ENCODE results near the gene SEPTIN7.
A peak's percentile ranks its signal among the peaks of the same experiment; 100 is the strongest.

The SEPTIN7 gene

DNA sequence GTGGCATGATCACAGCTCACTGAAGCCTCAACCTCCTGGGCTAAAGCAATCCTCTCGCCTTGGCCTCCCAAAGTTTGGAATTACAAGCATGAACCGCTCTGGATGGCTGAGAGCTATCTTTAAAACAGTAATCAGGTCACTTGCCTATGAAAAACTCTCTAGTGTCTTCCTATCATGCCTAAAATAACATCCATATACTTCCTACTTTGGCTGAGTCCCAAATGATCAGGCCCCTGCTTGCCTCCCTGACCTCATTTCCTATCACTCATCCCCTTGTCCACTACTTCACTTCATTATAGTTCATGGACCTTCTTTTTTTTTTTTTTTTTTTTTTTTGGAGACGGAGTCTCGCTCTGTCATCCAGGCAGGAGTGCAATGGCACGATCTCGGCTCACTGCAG lies 28.0 kb downstream of the SEPTIN7 start:
- Histone ChIP-seq H3K36me3 (ENCODE audit: control insufficient read depth in 1 of 2, insufficient read depth in 2 of 2, low read length in 2 of 2) (no peaks in the 10 kb centered on the region), H4K91ac (ENCODE audit: low read depth, low read length) (no peak overlapping the region), H3K4me3 (ENCODE audit: low read depth, low read length) (no peak overlapping the region), H3K18ac (ENCODE audit: low read length) (peak overlapping the region; percentile 66), H2BK120ac (ENCODE audit: insufficient read depth, low read length, poor library complexity) (no peak overlapping the region), H2BK12ac (ENCODE audit: low read length) (no peak overlapping the region), H3K4me2 (ENCODE audit: low read length) (no peak overlapping the region), H3K79me2 (ENCODE audit: control insufficient read depth, insufficient read depth, low read length, poor library complexity) (peaks cover 9% of the 10 kb centered on the region), H4K8ac (ENCODE audit: low read depth, low read length) (no peak overlapping the region), H2AFZ (ENCODE audit: insufficient read depth, low read length, poor library complexity) (no peak overlapping the region), H3K4me1 (ENCODE audit: control insufficient read depth in 1 of 2, insufficient read depth in 2 of 2, low read length in 2 of 2) (peaks cover 6 to 8% of the 10 kb centered on the region in 2 experiments), H3K9me3 (ENCODE audit: insufficient read depth, low read depth, low read length) (no peaks in the 10 kb centered on the region), H3K79me1 (ENCODE audit: low read length) (peaks cover 4% of the 10 kb centered on the region), H3K9ac (ENCODE audit: low read length) (no peak overlapping the region), H3K14ac (ENCODE audit: low read length) (no peak overlapping the region), H3K4ac (ENCODE audit: low read depth, low read length) (peak overlapping the region; percentile 91), H2BK5ac (ENCODE audit: low read depth, low read length, poor library complexity) (no peak overlapping the region), H3K27ac (ENCODE audit: low read depth, low read length) (no peak overlapping the region), H3K27me3 (ENCODE audit: insufficient read depth, low read length) (no peaks in the 10 kb centered on the region), H3K23ac (ENCODE audit: low read length) (no peak overlapping the region), H4K12ac (ENCODE audit: low read depth, low read length) (no peak overlapping the region), H2AK5ac (ENCODE audit: low read length) (no peak overlapping the region)
- DNase-seq: no peak
- no CpG with 5 or more reads among the region's 6 CpGs for WGBS (ENCODE audit: extremely low coverage, insufficient coverage, insufficient read length)

DNA sequence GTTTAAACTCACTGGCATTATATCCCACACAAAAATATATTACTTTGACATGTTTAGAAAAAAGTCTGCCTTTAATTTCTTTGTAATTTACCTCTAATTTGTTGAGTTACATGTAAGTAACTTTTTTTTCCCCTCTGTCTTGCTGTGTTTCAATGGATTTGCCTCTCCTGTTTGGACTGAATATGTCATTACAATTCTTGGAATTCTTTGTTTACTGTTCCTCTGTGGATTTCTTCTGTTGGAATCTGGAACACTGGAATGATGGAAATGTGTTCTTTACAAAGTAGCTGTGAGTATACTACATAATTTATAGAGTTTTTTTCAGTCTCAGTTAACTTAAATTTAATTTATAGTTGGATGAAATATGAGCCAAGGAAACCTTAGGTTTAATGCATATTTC lies 30.4 kb downstream of the SEPTIN7 start:
- H3K9ac ChIP-seq (ENCODE audit: low read length): no peak overlapping the region
- H4K12ac ChIP-seq (ENCODE audit: low read depth, low read length): no peak overlapping the region
- H4K8ac ChIP-seq (ENCODE audit: low read depth, low read length): no peak overlapping the region
- peaks cover 4% of the 10 kb centered on the region for H3K79me1 ChIP-seq (ENCODE audit: low read length)
- H3K36me3 ChIP-seq (ENCODE audit: control insufficient read depth in 1 of 2, insufficient read depth in 2 of 2, low read length in 2 of 2): no peaks in the 10 kb centered on the region
- H3K4me3 ChIP-seq (ENCODE audit: low read depth, low read length): no peak overlapping the region
- no peak overlapping the region for H3K4ac ChIP-seq (ENCODE audit: low read depth, low read length)
- H4K91ac ChIP-seq (ENCODE audit: low read depth, low read length): no peak overlapping the region
- H2BK5ac ChIP-seq (ENCODE audit: low read depth, low read length, poor library complexity): no peak overlapping the region
- no peak overlapping the region for H2AFZ ChIP-seq (ENCODE audit: insufficient read depth, low read length, poor library complexity)
- no peak overlapping the region for H3K27ac ChIP-seq (ENCODE audit: low read depth, low read length)
- no peak overlapping the region for H3K18ac ChIP-seq (ENCODE audit: low read length)
- no peaks in the 10 kb centered on the region for H3K27me3 ChIP-seq (ENCODE audit: insufficient read depth, low read length)
- no peak overlapping the region for H3K23ac ChIP-seq (ENCODE audit: low read length)
- no peak overlapping the region for H3K4me2 ChIP-seq (ENCODE audit: low read length)
- H3K79me2 ChIP-seq (ENCODE audit: control insufficient read depth, insufficient read depth, low read length, poor library complexity): peaks cover 9% of the 10 kb centered on the region
- H3K14ac ChIP-seq (ENCODE audit: low read length): no peak overlapping the region
- peaks cover 6 to 8% of the 10 kb centered on the region in 2 experiments for H3K4me1 ChIP-seq (ENCODE audit: control insufficient read depth in 1 of 2, insufficient read depth in 2 of 2, low read length in 2 of 2)
- H2AK5ac ChIP-seq (ENCODE audit: low read length): no peak overlapping the region
- no peaks in the 10 kb centered on the region for H3K9me3 ChIP-seq (ENCODE audit: insufficient read depth, low read depth, low read length)
- no peak overlapping the region for H2BK12ac ChIP-seq (ENCODE audit: low read length)
- peak in 1 of 2 donors; percentile 65 for DNase-seq
- no peak overlapping the region for H2BK120ac ChIP-seq (ENCODE audit: insufficient read depth, low read length, poor library complexity)

DNA sequence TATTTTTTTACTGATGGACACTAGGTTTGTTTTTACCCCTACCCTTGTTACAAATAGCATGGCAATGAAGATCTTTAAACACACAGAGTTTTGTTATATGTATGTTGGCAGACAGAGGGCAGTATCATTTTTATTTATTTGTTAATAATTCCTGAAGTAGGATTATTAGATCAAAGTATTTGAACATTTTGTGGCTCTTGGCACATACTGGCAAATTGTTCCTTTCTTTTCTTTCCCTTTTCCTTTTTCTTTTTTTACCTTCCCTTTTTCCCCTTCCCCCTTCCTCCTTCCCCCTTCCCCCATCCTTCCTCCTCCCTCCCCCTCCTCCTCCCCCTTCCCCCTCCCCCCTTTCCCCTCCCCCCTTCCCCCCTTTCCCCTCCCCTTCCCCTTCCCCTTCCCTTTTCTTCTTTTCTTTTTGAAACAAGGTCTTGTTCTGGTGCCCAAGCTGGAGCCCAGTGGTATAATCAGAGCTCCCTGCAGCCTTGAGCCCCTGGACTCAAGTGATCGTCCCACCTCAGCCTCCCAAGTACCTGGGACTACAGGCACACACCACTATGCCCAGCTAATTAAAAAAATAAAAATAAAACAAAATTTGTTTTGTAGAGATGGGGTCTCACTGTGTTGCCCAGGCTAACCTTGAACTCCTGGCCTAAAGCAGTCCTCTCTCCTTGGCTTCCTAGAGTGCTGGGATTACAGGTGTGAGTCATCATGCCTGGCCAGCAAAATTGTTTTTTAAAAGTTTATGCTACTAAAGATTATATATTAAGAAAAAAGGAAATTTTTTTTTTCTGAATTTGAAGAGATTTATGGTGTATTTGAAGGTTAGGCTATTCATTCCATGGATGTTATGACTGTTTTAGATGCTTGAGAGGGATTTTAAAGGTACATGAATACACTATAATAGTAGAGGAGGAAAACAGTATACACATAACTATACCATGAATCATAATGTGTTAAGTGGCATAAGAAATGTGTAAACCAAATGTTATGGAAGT lies 39.3 kb downstream of the SEPTIN7 start:
- no peak overlapping the region for H3K27ac ChIP-seq (ENCODE audit: low read depth, low read length)
- H3K4me2 ChIP-seq (ENCODE audit: low read length): no peak overlapping the region
- no peaks in the 10 kb centered on the region for H3K79me1 ChIP-seq (ENCODE audit: low read length)
- WGBS (ENCODE audit: extremely low coverage, insufficient coverage, insufficient read length): no CpG with 5 or more reads among the region's 1 CpG
- no peaks in the 10 kb centered on the region for H3K27me3 ChIP-seq (ENCODE audit: insufficient read depth, low read length)
- H2AK5ac ChIP-seq (ENCODE audit: low read length): no peak overlapping the region
- H2AFZ ChIP-seq (ENCODE audit: insufficient read depth, low read length, poor library complexity): no peak overlapping the region
- no peaks in the 10 kb centered on the region for H3K4me1 ChIP-seq (ENCODE audit: control insufficient read depth in 1 of 2, insufficient read depth in 2 of 2, low read length in 2 of 2)
- H4K91ac ChIP-seq (ENCODE audit: low read depth, low read length): no peak overlapping the region
- H4K8ac ChIP-seq (ENCODE audit: low read depth, low read length): no peak overlapping the region
- H3K9me3 ChIP-seq (ENCODE audit: insufficient read depth, low read depth, low read length): no peaks in the 10 kb centered on the region
- H3K9ac ChIP-seq (ENCODE audit: low read length): no peak overlapping the region
- H4K12ac ChIP-seq (ENCODE audit: low read depth, low read length): no peak overlapping the region
- no peak overlapping the region for H3K4me3 ChIP-seq (ENCODE audit: low read depth, low read length)
- H2BK12ac ChIP-seq (ENCODE audit: low read length): no peak overlapping the region
- H3K18ac ChIP-seq (ENCODE audit: low read length): no peak overlapping the region
- peak in 1 of 2 donors; percentile 63 for DNase-seq
- H3K79me2 ChIP-seq (ENCODE audit: control insufficient read depth, insufficient read depth, low read length, poor library complexity): no peaks in the 10 kb centered on the region
- H3K36me3 ChIP-seq (ENCODE audit: control insufficient read depth in 1 of 2, insufficient read depth in 2 of 2, low read length in 2 of 2): peaks cover 6 to 8% of the 10 kb centered on the region in 2 experiments
- H3K23ac ChIP-seq (ENCODE audit: low read length): no peak overlapping the region
- no peak overlapping the region for H2BK120ac ChIP-seq (ENCODE audit: insufficient read depth, low read length, poor library complexity)
- H2BK5ac ChIP-seq (ENCODE audit: low read depth, low read length, poor library complexity): no peak overlapping the region
- H3K4ac ChIP-seq (ENCODE audit: low read depth, low read length): no peak overlapping the region
- H3K14ac ChIP-seq (ENCODE audit: low read length): no peak overlapping the region

DNA sequence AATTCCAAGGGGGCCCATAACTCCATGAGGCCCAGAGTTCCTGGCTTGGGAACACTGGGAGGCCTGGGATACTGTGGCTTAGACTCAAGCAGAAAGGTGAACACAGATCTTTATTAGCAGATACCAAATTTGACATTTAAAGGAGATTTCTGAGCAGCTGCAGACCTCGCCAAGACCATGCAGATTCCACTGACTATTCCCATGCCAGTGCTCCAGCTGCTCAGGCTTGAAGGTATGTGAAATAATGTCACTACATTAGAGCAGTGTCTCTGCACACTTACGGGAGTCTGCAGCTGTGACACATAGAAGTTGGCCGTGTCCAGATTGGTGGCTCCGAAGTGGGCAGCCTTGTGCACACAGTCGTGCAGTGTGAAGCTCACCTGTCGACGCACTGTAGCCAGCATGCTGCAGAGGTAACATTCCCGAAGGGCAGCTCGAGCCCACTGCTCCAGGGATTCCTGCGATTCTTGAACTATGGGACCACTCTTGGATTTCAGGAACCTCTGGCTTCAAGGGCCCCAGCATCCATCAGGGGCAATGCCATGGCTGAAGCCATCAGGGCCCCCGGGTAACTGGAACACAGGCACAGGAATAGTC lies 46.1 kb downstream of the SEPTIN7 start:
- no peak overlapping the region for H4K12ac ChIP-seq (ENCODE audit: low read depth, low read length)
- no peaks in the 10 kb centered on the region for H3K79me2 ChIP-seq (ENCODE audit: control insufficient read depth, insufficient read depth, low read length, poor library complexity)
- H2BK5ac ChIP-seq (ENCODE audit: low read depth, low read length, poor library complexity): no peak overlapping the region
- no peak overlapping the region for H3K4ac ChIP-seq (ENCODE audit: low read depth, low read length)
- H4K91ac ChIP-seq (ENCODE audit: low read depth, low read length): no peak overlapping the region
- no peak overlapping the region for H2AK5ac ChIP-seq (ENCODE audit: low read length)
- no peaks in the 10 kb centered on the region for H3K79me1 ChIP-seq (ENCODE audit: low read length)
- H2BK120ac ChIP-seq (ENCODE audit: insufficient read depth, low read length, poor library complexity): no peak overlapping the region
- H4K8ac ChIP-seq (ENCODE audit: low read depth, low read length): no peak overlapping the region
- no peak overlapping the region for H3K9ac ChIP-seq (ENCODE audit: low read length)
- H3K36me3 ChIP-seq (ENCODE audit: control insufficient read depth in 1 of 2, insufficient read depth in 2 of 2, low read length in 2 of 2): peaks cover 8 to 10% of the 10 kb centered on the region in 2 experiments
- no peak overlapping the region for H3K14ac ChIP-seq (ENCODE audit: low read length)
- H3K27me3 ChIP-seq (ENCODE audit: insufficient read depth, low read length): no peaks in the 10 kb centered on the region
- no peak overlapping the region for H3K23ac ChIP-seq (ENCODE audit: low read length)
- H2BK12ac ChIP-seq (ENCODE audit: low read length): no peak overlapping the region
- H2AFZ ChIP-seq (ENCODE audit: insufficient read depth, low read length, poor library complexity): no peak overlapping the region
- H3K27ac ChIP-seq (ENCODE audit: low read depth, low read length): no peak overlapping the region
- no peaks in the 10 kb centered on the region for H3K9me3 ChIP-seq (ENCODE audit: insufficient read depth, low read depth, low read length)
- H3K18ac ChIP-seq (ENCODE audit: low read length): no peak overlapping the region
- no CpG with 5 or more reads among the region's 11 CpGs for WGBS (ENCODE audit: extremely low coverage, insufficient coverage, insufficient read length)
- H3K4me2 ChIP-seq (ENCODE audit: low read length): no peak overlapping the region
- H3K4me1 ChIP-seq (ENCODE audit: control insufficient read depth in 1 of 2, insufficient read depth in 2 of 2, low read length in 2 of 2): peaks cover 0 to 3% of the 10 kb centered on the region in 2 experiments
- no peak overlapping the region for H3K4me3 ChIP-seq (ENCODE audit: low read depth, low read length)
- DNase-seq: no peak
